ENCODE measurements around the gene MRPL22. TPM values are rescaled to one million over a fixed set of nuclear protein-coding genes. Genes with fewer than 3 reads are reported as not detected.

The MRPL22 gene
- total and polyA plus RNA-seq, 2 of the 4 experiments (the other 2 are of a cell fraction) = 13.3 to 58.0 TPM

- ChIA-PET CTCF (no interaction called here), POLR2A (ENCODE audit: unreplicated experiment) (no interaction called here)
- WGBS, 2 experiments (ENCODE audit: extremely low coverage in 2 of 2, insufficient read length in 1 of 2) = no CpG with 5 or more reads among the region's 2 CpGs
- no TSS peak for BruUV-seq (replicated peaks)
- H3K9ac ChIP-seq (ENCODE audit: low read depth, low read length) = no peak overlapping the region
- H3K4me2 ChIP-seq (ENCODE audit: low read depth, low read length) = no peak overlapping the region
- no peak overlapping the region for H3K56ac ChIP-seq (ENCODE audit: extremely low read depth, insufficient read depth, low read length)
- no peak overlapping the region for H4K5ac ChIP-seq (ENCODE audit: low read depth, low read length)
- H3K9me1 ChIP-seq (ENCODE audit: insufficient read depth, low read length) = no peaks in the 10 kb centered on the region
- no peak overlapping the region for H2AFZ ChIP-seq (replicated peaks; ENCODE audit: low read length, poor library complexity)
- H3K14ac ChIP-seq (replicated peaks; ENCODE audit: low read depth, low read length) = no peak overlapping the region
- H3K4ac ChIP-seq (ENCODE audit: low read depth, low read length) = no peak overlapping the region
- no peak overlapping the region for H2BK5ac ChIP-seq (ENCODE audit: low read depth, low read length, poor library complexity, severe bottlenecking)
- no peak overlapping the region for H4K8ac ChIP-seq (ENCODE audit: low read depth in 2 of 2, low read length in 2 of 2)
- ATAC-seq (ENCODE audit: low read depth) = no peak
- dilution Hi-C loops (cut with HindIII; ENCODE audit: low sequenced_read_pairs, unreplicated experiment) (no loop called here), intact Hi-C loops (cut with micrococcal nuclease) (no loop called here), in situ Hi-C loops (cut with MboI; ENCODE audit: low sequenced_read_pairs) (no loop called here)
- no peak overlapping the region for H4K91ac ChIP-seq (ENCODE audit: insufficient read depth, low read depth, low read length)
- no peaks in the 10 kb centered on the region; the same call in 1 of the 2 replicates for H3K27me3 ChIP-seq (ENCODE audit: control insufficient read depth, insufficient read depth, low read length)
- no peak overlapping the region for H3K4me3 ChIP-seq (ENCODE audit: insufficient read depth, low read depth, low read length)
- H3K79me1 ChIP-seq (ENCODE audit: low read depth in 1 of 2, low read length in 2 of 2) = no peaks in the 10 kb centered on the region
- no peak overlapping the region for H3K27ac ChIP-seq (ENCODE audit: insufficient read depth, low read length)
- H2BK120ac ChIP-seq (ENCODE audit: low read depth, low read length) = no peak overlapping the region
- TF ChIP-seq MAZ (IDR thresholded peaks at IDR 0.05; ENCODE audit: borderline replicate concordance, low read depth, low read length) = no peak
- no peak for TF ChIP-seq ELK1 (IDR thresholded peaks at IDR 0.05; ENCODE audit: borderline replicate concordance, low read depth, low read length)
- TF ChIP-seq RAD21 (IDR thresholded peaks at IDR 0.05; ENCODE audit: low read length) = no peak
- TF ChIP-seq RFX5 (IDR thresholded peaks at IDR 0.05; ENCODE audit: low read depth, low read length) = no peak
- TF ChIP-seq USF2 (IDR thresholded peaks at IDR 0.05; ENCODE audit: low read depth, low read length) = no peak
- no peak for TF ChIP-seq SMC3 (IDR thresholded peaks at IDR 0.05; ENCODE audit: low read depth, low read length)
- no peak for TF ChIP-seq MXI1 (IDR thresholded peaks at IDR 0.05; ENCODE audit: borderline replicate concordance, low read depth, low read length)
- no peak for TF ChIP-seq NFE2L2 (IDR thresholded peaks at IDR 0.05; ENCODE audit: low read depth, low read length)
- TF ChIP-seq FOS (IDR thresholded peaks at IDR 0.05; ENCODE audit: low read depth, low read length) = no peak
- no peak for TF ChIP-seq CEBPB (IDR thresholded peaks at IDR 0.05; ENCODE audit: low read depth, low read length)
- no peak for TF ChIP-seq RCOR1 (IDR thresholded peaks at IDR 0.05; ENCODE audit: insufficient replicate concordance, low read length)
- no peak for TF ChIP-seq MAFK (IDR thresholded peaks at IDR 0.05; ENCODE audit: low read depth, low read length)
- no peak for TF ChIP-seq CTCF (conservative IDR thresholded peaks at IDR 0.05; ENCODE audit: low read depth, low read length)
- TF ChIP-seq BHLHE40 (IDR thresholded peaks at IDR 0.05; ENCODE audit: low read depth, low read length) = no peak
- no peak for TF ChIP-seq POLR2A (IDR thresholded peaks at IDR 0.05; ENCODE audit: low read depth, low read length)
- TF ChIP-seq CHD1 (IDR thresholded peaks at IDR 0.05; ENCODE audit: low read depth, low read length) = no peak
- H2AK9ac ChIP-seq (replicated peaks; ENCODE audit: low read depth, low read length, poor library complexity) = no peak overlapping the region
- H3K4me1 ChIP-seq (ENCODE audit: control insufficient read depth, insufficient read depth, low read length) = no peaks in the 10 kb centered on the region
- H2AK5ac ChIP-seq (ENCODE audit: low read depth, low read length) = no peak overlapping the region
- no peaks in the 10 kb centered on the region for H4K20me1 ChIP-seq (ENCODE audit: insufficient read depth, low read length)
- no peak overlapping the region for H2BK20ac ChIP-seq (ENCODE audit: low read depth, low read length)
- no peak for DNase-seq
- no peak overlapping the region for H2BK15ac ChIP-seq (ENCODE audit: low read depth, low read length)
- no peak overlapping the region for H3K18ac ChIP-seq (ENCODE audit: low read depth, low read length)
- H3K23ac ChIP-seq (ENCODE audit: low read depth, low read length) = no peak overlapping the region
- H3K36me3 ChIP-seq (ENCODE audit: control insufficient read depth, insufficient read depth, low read length) = no peaks in the 10 kb centered on the region
- H3K9me3 ChIP-seq (ENCODE audit: control insufficient read depth, insufficient read depth, low read length) = no peaks in the 10 kb centered on the region
These were observed 48.8 kb downstream of the MRPL22 start for GRCh38 chr5:154989626-154990025.
